ENCODE measurements around the gene SUMO4.

Gene SUMO4

DNA sequence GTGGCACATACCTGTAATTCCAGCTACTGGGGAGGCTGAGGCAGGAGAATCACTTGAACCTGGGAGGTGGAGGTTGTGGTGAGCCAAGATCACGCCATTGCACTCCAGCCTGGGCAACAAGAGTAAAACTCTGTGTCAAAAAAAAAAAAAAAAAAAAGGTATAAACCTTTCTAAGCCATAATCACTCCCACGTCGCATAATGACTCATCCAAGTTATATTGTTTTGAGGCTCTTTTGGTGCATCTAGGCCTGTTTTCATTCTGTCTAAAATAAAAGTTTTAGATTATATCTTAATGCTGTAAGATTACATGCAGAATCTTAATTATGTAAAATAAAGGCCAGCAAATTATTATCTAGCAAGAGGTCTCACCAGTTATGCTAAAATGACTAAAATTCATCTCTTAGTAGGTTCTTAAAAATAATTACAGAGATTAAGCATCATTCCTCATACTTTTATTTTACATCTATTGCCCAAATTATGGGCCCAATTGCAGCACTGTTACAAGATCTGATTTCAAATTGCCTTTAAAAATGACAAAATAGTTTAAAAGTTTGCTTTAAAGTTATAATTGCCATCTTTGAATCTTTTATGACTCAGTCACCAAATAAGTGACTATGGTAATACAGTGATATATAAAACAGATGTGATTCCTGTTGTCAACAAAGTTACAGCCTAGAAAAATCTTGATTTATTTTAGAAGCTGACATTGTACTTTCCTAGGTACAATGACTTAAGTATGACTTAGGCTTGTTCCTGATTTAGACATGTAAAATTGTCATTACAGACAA, 10.4 kb upstream of the SUMO4 start:
- DNase-seq, result no peak
- peaks cover 16 to 55% (median 29%) of the 10 kb centered on the region in 4 experiments for H3K36me3 ChIP-seq (ENCODE audit: control insufficient read depth in 4 of 4, insufficient read depth in 4 of 4, low read length in 3 of 4)
- CTCF ChIA-PET, result no interaction called here
- peaks cover 0 to 12% (median 0%) of the 10 kb centered on the region in 5 experiments for H3K9me3 ChIP-seq (ENCODE audit: control extremely low read depth in 1 of 5, control insufficient read depth in 4 of 5, insufficient read depth in 2 of 5, low read depth in 1 of 5, low read length in 4 of 5)
- no peaks in the 10 kb centered on the region for H3K27me3 ChIP-seq (replicated peaks in 2 of 5; ENCODE audit: control insufficient read depth in 4 of 5, insufficient read depth in 5 of 5, low read length in 4 of 5)
- peaks cover 0 to 7% (median 2%) of the 10 kb centered on the region in 4 experiments for H3K4me1 ChIP-seq (ENCODE audit: control extremely low read depth in 1 of 4, control insufficient read depth in 4 of 4, insufficient read depth in 4 of 4, low read length in 3 of 4)
- no peak overlapping the region for H3K4me3 ChIP-seq (ENCODE audit: control insufficient read depth in 1 of 7, extremely low read depth in 1 of 7, insufficient read depth in 4 of 7, low read depth in 2 of 7, low read length in 6 of 7)
- WGBS (ENCODE audit: insufficient coverage), result no CpG with 5 or more reads among the region's 3 CpGs
- H3K27ac ChIP-seq (ENCODE audit: insufficient read depth in 1 of 2, low read depth in 1 of 2, low read length in 2 of 2, poor library complexity in 1 of 2, severe bottlenecking in 2 of 2), result no peak overlapping the region
- POLR2A ChIA-PET, result no interaction called here

DNA sequence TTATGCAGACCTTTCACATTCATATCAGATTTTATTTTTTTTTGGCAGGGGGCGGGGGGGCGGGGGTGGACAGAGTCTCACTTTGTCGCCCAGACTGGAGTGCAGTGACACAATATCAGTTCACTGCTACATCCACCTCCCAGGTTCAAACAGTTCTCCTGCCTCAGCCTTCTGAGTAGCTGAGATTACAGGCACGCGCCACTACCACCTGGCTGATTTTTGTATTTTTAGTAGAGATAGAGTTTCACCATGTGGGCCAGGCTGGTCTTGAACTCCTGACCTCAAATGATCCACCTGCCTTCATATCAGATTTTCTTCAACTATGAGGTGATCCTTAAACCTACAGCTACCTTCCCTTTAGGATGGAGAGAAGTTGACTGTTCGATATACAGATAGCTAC, 8.0 kb upstream of the SUMO4 start:
- CTCF ChIA-PET, result interaction anchor here (0.7 to 2.5 kb wide), 5 partner anchors 31 to 359 kb away, joined by 3 to 8 read pairs (median 3); no protein-coding TSS in a partner anchor
- Histone ChIP-seq H3K27me3 (replicated peaks in 2 of 5; ENCODE audit: control insufficient read depth in 4 of 5, insufficient read depth in 5 of 5, low read length in 4 of 5) (no peaks in the 10 kb centered on the region), H3K9me3 (ENCODE audit: control extremely low read depth in 1 of 5, control insufficient read depth in 4 of 5, insufficient read depth in 2 of 5, low read depth in 1 of 5, low read length in 4 of 5) (peaks cover 0 to 1% (median 0%) of the 10 kb centered on the region in 5 experiments), H3K4me1 (ENCODE audit: control extremely low read depth in 1 of 4, control insufficient read depth in 4 of 4, insufficient read depth in 4 of 4, low read length in 3 of 4) (peaks cover 0 to 7% (median 2%) of the 10 kb centered on the region in 4 experiments), H3K4me3 (ENCODE audit: control insufficient read depth in 1 of 7, extremely low read depth in 1 of 7, insufficient read depth in 4 of 7, low read depth in 2 of 7, low read length in 6 of 7) (no peak overlapping the region), H3K27ac (ENCODE audit: insufficient read depth in 1 of 2, low read depth in 1 of 2, low read length in 2 of 2, poor library complexity in 1 of 2, severe bottlenecking in 2 of 2) (no peak overlapping the region), H3K36me3 (ENCODE audit: control insufficient read depth in 4 of 4, insufficient read depth in 4 of 4, low read length in 3 of 4) (peaks cover 18 to 52% (median 28%) of the 10 kb centered on the region in 4 experiments)
- 100% methylated on average over 2 of the region's 6 CpGs for WGBS (ENCODE audit: insufficient coverage)
- POLR2A ChIA-PET, result interaction anchor here (1.4 kb wide), 1 partner anchor 10 kb away, joined by 3 read pairs; no protein-coding TSS in a partner anchor
- no peak for DNase-seq

DNA sequence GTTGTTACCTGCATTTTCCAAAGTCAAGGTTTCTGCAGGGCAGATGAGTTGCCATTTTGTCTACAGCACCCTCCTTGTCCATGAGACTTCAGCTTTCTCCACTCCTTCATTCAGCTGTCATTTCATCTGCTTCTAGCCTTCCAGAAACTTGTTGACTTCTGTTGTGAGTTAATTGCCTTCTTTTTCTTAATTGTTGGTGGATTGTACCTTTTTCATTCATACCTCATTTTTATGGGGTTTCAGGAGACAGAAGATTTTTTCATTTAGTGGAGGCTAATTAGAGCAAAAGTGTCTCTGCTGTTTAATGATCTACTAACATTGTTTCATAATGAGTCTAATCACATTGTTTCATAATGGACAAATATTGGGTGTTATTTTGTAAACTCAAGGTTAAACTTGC, 7.5 kb upstream of the SUMO4 start:
- Histone ChIP-seq H3K36me3 (ENCODE audit: control insufficient read depth in 4 of 4, insufficient read depth in 4 of 4, low read length in 3 of 4) (peaks cover 18 to 52% (median 30%) of the 10 kb centered on the region in 4 experiments), H3K9me3 (ENCODE audit: control extremely low read depth in 1 of 5, control insufficient read depth in 4 of 5, insufficient read depth in 2 of 5, low read depth in 1 of 5, low read length in 4 of 5) (peaks cover 0 to 1% (median 0%) of the 10 kb centered on the region in 5 experiments), H3K27ac (ENCODE audit: insufficient read depth in 1 of 2, low read depth in 1 of 2, low read length in 2 of 2, poor library complexity in 1 of 2, severe bottlenecking in 2 of 2) (no peak overlapping the region), H3K27me3 (replicated peaks in 2 of 5; ENCODE audit: control insufficient read depth in 4 of 5, insufficient read depth in 5 of 5, low read length in 4 of 5) (no peaks in the 10 kb centered on the region), H3K4me3 (ENCODE audit: control insufficient read depth in 1 of 7, extremely low read depth in 1 of 7, insufficient read depth in 4 of 7, low read depth in 2 of 7, low read length in 6 of 7) (no peak overlapping the region), H3K4me1 (ENCODE audit: control extremely low read depth in 1 of 4, control insufficient read depth in 4 of 4, insufficient read depth in 4 of 4, low read length in 3 of 4) (peaks cover 0 to 7% (median 2%) of the 10 kb centered on the region in 4 experiments)
- ChIA-PET CTCF (interaction anchor here (0.8 to 2.5 kb wide), 3 partner anchors 31 to 360 kb away, joined by 3 to 8 read pairs (median 4); no protein-coding TSS in a partner anchor), POLR2A (no interaction called here)
- DNase-seq, result no peak

DNA sequence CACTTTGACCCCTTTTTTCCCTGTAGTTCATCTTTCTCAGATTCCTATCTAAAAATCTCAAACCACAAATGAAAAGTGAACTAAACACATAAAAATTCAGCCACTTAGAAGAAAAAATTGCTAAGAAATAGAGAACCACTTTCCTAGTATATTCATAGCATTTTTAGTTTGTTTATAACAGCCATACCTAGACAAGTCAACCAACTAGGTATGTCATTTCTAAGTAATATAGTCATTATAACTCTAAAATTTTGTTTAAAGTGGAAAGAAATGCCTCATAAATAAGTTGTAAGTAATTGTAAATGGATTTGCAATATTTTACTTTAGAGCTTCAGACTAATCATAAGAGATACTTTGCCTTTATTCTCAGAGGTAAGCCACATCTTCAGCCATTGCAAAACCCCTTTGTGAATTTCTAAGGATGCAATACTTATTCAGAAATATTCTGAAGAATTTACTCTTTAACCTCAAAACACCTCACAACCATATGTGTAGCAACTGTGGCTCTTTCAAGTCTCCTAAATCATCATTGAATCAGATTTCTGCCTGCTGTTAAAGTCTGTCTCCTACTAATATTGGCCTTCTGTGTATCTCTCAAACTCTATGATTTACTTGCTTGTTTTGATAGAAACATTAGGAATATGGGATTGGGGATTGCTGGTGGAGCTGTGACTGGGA, 6.9 kb upstream of the SUMO4 start:
- Histone ChIP-seq H3K27me3 (replicated peaks in 2 of 5; ENCODE audit: control insufficient read depth in 4 of 5, insufficient read depth in 5 of 5, low read length in 4 of 5) (no peaks in the 10 kb centered on the region), H3K27ac (ENCODE audit: insufficient read depth in 1 of 2, low read depth in 1 of 2, low read length in 2 of 2, poor library complexity in 1 of 2, severe bottlenecking in 2 of 2) (no peak overlapping the region), H3K9me3 (ENCODE audit: control extremely low read depth in 1 of 5, control insufficient read depth in 4 of 5, insufficient read depth in 2 of 5, low read depth in 1 of 5, low read length in 4 of 5) (peaks cover 0 to 1% (median 0%) of the 10 kb centered on the region in 5 experiments), H3K36me3 (ENCODE audit: control insufficient read depth in 4 of 4, insufficient read depth in 4 of 4, low read length in 3 of 4) (peaks cover 21 to 54% (median 29%) of the 10 kb centered on the region in 4 experiments), H3K4me1 (ENCODE audit: control extremely low read depth in 1 of 4, control insufficient read depth in 4 of 4, insufficient read depth in 4 of 4, low read length in 3 of 4) (peaks cover 0 to 7% (median 2%) of the 10 kb centered on the region in 4 experiments), H3K4me3 (ENCODE audit: control insufficient read depth in 1 of 7, extremely low read depth in 1 of 7, insufficient read depth in 4 of 7, low read depth in 2 of 7, low read length in 6 of 7) (no peak overlapping the region)
- no peak for DNase-seq
- ChIA-PET CTCF (interaction anchor here (0.8 to 2.5 kb wide), 3 partner anchors 27 to 360 kb away, joined by 3 to 8 read pairs (median 3); no protein-coding TSS in a partner anchor), POLR2A (no interaction called here)

DNA sequence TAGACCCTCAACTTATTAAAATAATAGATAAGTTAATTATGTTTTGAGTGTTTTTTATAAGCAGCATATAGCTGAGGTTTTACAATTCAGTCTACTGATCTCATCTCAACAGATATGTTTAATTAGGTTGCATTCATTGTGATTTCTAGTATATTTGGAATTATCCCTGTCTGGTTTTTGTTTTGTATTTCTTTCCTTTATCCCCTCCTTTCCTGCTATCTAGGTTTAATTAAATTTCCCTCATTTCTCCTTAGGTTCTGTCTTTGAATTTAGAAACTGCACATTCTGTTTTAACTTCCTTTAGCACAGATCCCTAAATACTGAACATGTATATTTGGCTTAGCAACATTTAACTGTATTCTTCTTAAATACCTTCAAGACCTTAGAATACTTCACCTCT, 4.9 kb upstream of the SUMO4 start:
- peaks cover 0 to 7% (median 2%) of the 10 kb centered on the region in 4 experiments for H3K4me1 ChIP-seq (ENCODE audit: control extremely low read depth in 1 of 4, control insufficient read depth in 4 of 4, insufficient read depth in 4 of 4, low read length in 3 of 4)
- H3K9me3 ChIP-seq (ENCODE audit: control extremely low read depth in 1 of 5, control insufficient read depth in 4 of 5, insufficient read depth in 2 of 5, low read depth in 1 of 5, low read length in 4 of 5), result peaks cover 0 to 2% (median 0%) of the 10 kb centered on the region in 5 experiments
- ChIA-PET POLR2A (no interaction called here), CTCF (interaction anchor here (1.2 to 1.4 kb wide), 3 partner anchors 11 to 122 kb away, joined by 3 to 4 read pairs (median 3); no protein-coding TSS in a partner anchor)
- H3K36me3 ChIP-seq (ENCODE audit: control insufficient read depth in 4 of 4, insufficient read depth in 4 of 4, low read length in 3 of 4), result peaks cover 28 to 64% (median 35%) of the 10 kb centered on the region in 4 experiments
- DNase-seq, result no peak
- no peak overlapping the region for H3K4me3 ChIP-seq (ENCODE audit: control insufficient read depth in 1 of 7, extremely low read depth in 1 of 7, insufficient read depth in 4 of 7, low read depth in 2 of 7, low read length in 6 of 7)
- H3K27ac ChIP-seq (ENCODE audit: insufficient read depth in 1 of 2, low read depth in 1 of 2, low read length in 2 of 2, poor library complexity in 1 of 2, severe bottlenecking in 2 of 2), result no peak overlapping the region
- no peaks in the 10 kb centered on the region for H3K27me3 ChIP-seq (replicated peaks in 2 of 5; ENCODE audit: control insufficient read depth in 4 of 5, insufficient read depth in 5 of 5, low read length in 4 of 5)

DNA sequence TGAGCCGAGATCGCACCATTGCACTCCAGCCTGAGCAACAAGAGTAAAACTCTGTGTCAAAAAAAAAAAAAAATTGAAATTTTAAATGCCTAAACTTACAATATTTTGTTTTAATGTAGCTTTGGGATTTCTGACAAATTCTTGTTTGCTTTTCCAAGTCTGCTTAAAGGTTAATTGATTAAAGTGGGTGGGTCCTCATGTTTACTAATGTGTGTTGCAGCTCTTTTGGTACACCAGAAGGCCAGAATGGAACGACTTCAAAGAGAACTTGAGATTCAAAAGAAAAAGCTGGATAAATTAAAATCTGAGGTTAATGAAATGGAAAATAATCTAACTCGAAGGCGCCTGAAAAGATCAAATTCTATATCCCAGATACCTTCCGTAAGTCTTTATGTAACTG, 2.7 kb upstream of the SUMO4 start:
- Histone ChIP-seq H3K4me1 (ENCODE audit: control extremely low read depth in 1 of 4, control insufficient read depth in 4 of 4, insufficient read depth in 4 of 4, low read length in 3 of 4) (peaks cover 0 to 5% (median 1%) of the 10 kb centered on the region in 4 experiments), H3K27me3 (replicated peaks in 2 of 5; ENCODE audit: control insufficient read depth in 4 of 5, insufficient read depth in 5 of 5, low read length in 4 of 5) (no peaks in the 10 kb centered on the region), H3K9me3 (ENCODE audit: control extremely low read depth in 1 of 5, control insufficient read depth in 4 of 5, insufficient read depth in 2 of 5, low read depth in 1 of 5, low read length in 4 of 5) (peaks cover 0 to 2% (median 0%) of the 10 kb centered on the region in 5 experiments), H3K27ac (ENCODE audit: insufficient read depth in 1 of 2, low read depth in 1 of 2, low read length in 2 of 2, poor library complexity in 1 of 2, severe bottlenecking in 2 of 2) (no peak overlapping the region), H3K4me3 (ENCODE audit: control insufficient read depth in 1 of 7, extremely low read depth in 1 of 7, insufficient read depth in 4 of 7, low read depth in 2 of 7, low read length in 6 of 7) (no peak overlapping the region), H3K36me3 (ENCODE audit: control insufficient read depth in 4 of 4, insufficient read depth in 4 of 4, low read length in 3 of 4) (peaks cover 27 to 67% (median 36%) of the 10 kb centered on the region in 4 experiments)
- no peak for DNase-seq
- POLR2A ChIA-PET, result interaction anchor here (0.6 kb wide), 1 partner anchor 278 kb away, joined by 5 read pairs; no protein-coding TSS in a partner anchor
- 100% methylated on average over 1 of the region's 6 CpGs for WGBS (ENCODE audit: insufficient coverage)
- CTCF ChIA-PET, result interaction anchor here (0.6 to 2.4 kb wide), 3 partner anchors 35 to 368 kb away, joined by 3 to 6 read pairs (median 5); no protein-coding TSS in a partner anchor

All from common myeloid progenitor, CD34-positive (primary cell).